COLO829 (cell line): ENCODE measurements around the gene C3orf38.
"Not testable (repeated sequence)": the region's sequence is repeated elsewhere in the genome, so short reads cannot be mapped to it uniquely, and the experiment has no call there.

ENCODE experiments used
- DNase-seq: peaks from one replicate; pipeline ENCODE4 v3.0.0; 2012; ENCODE audit warnings: low spot score

Gene C3orf38

GRCh38 chr3:88152841-88153240 is 3.1 kb downstream of the C3orf38 start:
- DNase-seq: no peak

GRCh38 chr3:88166419-88166971 is 16.7 kb downstream of the C3orf38 start:
- no peak for DNase-seq

- no peak for DNase-seq
These were observed 17.4 kb downstream of the C3orf38 start for GRCh38 chr3:88167173-88167572.

GRCh38 chr3:88167704-88168103 is 17.9 kb downstream of the C3orf38 start:
- DNase-seq: no peak

- no peak for DNase-seq
These were observed 18.4 kb downstream of the C3orf38 start for GRCh38 chr3:88168171-88168570.

DNA sequence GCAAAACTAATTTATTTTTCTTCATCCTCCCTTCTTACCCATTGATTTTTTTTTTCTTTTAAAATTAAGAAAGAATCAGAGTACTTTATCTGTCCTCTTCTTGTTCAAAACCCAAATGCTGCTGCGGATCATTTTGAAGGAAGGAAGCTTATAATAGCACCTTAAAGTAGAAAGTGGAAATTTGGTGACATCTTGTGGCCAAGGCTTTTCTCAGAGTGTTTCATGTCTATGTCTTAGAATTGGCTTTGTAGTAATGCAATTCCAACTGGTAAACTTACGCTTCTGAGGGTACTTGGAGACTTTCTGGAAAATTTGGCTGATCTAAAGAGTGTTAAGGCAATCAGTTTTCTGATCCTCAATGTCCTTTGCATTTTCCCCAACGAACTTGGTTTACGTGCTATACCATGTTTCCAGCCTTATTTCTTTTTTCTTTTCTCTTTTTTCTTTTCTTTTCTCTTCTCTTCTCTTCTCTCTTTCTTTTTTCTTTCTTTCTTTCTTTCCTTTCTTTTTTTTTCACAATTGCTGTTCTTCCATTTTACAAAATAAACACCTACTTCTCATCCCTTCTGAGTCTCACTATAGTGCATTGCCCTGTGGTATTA is 30.7 kb downstream of the C3orf38 start:
- DNase-seq: peak; percentile 50

DNA sequence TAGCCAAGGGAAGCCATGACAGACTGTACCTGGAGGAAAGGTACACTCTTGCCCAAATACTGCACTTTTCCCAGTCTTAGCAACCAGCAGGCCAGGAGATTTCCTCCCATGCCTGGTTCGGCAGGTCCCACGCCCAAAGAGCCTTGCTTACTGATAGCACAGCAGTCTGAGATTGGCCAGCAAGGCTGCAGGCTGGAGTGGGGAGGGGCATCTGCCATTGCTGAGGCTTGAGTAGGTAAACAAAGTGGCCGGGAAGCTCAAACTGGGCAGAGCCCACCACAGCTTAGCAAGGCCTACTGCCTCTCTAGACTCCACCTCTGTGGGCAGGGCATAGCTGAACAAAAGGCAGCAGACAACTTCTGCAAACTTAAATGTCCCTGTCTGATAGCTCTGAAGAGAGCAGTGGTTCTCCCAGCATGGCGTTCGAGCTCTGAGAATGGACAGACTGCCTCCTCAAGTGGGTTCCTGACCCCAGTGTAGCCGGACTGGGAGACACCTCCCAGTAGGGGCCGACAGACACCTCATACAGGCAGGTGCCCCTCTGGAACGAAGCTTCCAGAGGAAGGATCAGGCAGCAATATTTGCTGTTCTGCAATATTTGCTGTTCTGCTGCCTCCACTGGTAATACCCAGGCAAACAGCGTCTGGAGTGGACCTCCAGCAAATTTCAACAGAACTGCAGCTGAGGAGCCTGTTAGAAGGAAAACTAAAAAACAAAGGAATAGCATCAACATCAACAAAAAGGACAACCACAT is 32.6 kb downstream of the C3orf38 start:
- not testable (repeated sequence) for DNase-seq

- peak; percentile 86 for DNase-seq
These were observed 38.7 kb downstream of the C3orf38 start for GRCh38 chr3:88188436-88188835.

- DNase-seq: peak; percentile 13
These were observed 39.6 kb downstream of the C3orf38 start for GRCh38 chr3:88189361-88189810.

GRCh38 chr3:88191872-88192409 is 42.2 kb downstream of the C3orf38 start:
- DNase-seq: no peak

GRCh38 chr3:88192631-88193030 is 42.9 kb downstream of the C3orf38 start:
- no peak for DNase-seq

- no peak for DNase-seq
These were observed 46.2 kb downstream of the C3orf38 start for GRCh38 chr3:88195951-88196434.

- no peak for DNase-seq
These were observed 48.4 kb downstream of the C3orf38 start for GRCh38 chr3:88198121-88198520.

DNA sequence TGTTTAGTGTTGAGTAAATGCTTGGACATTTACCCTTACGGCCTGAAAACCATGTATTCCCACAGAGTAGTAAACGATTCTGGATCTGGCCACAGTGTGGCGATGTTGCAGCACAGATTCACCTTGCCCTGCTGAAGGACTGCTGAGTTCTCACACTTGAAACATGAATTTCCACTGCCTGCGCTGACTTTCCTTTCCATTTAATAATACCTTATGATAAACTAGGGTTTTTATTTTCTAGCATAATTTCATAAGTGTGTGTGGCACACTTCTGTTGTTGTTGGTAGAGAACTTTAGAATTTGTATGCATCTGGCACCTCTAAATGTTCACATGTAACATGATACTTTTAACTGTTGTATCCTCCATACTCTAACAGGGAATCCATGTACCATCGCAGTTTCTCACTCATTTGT is 53.9 kb downstream of the C3orf38 start:
- DNase-seq: peak; percentile 64
